Right lobe of liver (tissue), 4 donors: Measurements from ENCODE around the gene ALDH5A1.

Experiments
- CTCF ChIP-seq, 4 donors: fragments of 200-600 bp in 3 of 4; fragments of 450-650 bp in 1 of 4; IDR thresholded peaks; one replicate each; pipeline versions ENCODE4 v1.5.1 to v1.8.0; 2016 to 2022; ENCODE audit warnings: antibody characterized with exemption in 4 of 4, mild to moderate bottlenecking in 2 of 4
- POLR2A ChIP-seq: fragments of 450-650 bp; IDR thresholded peaks from one replicate; pipeline ENCODE4 v1.6.1; 2017; ENCODE audit warnings: antibody characterized with exemption, mild to moderate bottlenecking
- donor health status: DM: no; HTN: no; CAD: no.
- donor health status: DM: no; HTN: no; CAD: no.
- donor health status: DM: no; HTN: yes; CAD: no.

- TF ChIP-seq CTCF (IDR thresholded peaks at IDR 0.05): no peak
- no peak for TF ChIP-seq POLR2A
Measured at GRCh38 chr6:24549158-24549557, 54.4 kb downstream of the ALDH5A1 start.
